HuH-7 (cell line): ENCODE data around the gene GLI3.

Source experiments
- DNase-seq: peaks from one replicate; pipeline ENCODE4 v3.0.0; 2011; ENCODE audit warnings: low spot score

GLI3 gene

DNA sequence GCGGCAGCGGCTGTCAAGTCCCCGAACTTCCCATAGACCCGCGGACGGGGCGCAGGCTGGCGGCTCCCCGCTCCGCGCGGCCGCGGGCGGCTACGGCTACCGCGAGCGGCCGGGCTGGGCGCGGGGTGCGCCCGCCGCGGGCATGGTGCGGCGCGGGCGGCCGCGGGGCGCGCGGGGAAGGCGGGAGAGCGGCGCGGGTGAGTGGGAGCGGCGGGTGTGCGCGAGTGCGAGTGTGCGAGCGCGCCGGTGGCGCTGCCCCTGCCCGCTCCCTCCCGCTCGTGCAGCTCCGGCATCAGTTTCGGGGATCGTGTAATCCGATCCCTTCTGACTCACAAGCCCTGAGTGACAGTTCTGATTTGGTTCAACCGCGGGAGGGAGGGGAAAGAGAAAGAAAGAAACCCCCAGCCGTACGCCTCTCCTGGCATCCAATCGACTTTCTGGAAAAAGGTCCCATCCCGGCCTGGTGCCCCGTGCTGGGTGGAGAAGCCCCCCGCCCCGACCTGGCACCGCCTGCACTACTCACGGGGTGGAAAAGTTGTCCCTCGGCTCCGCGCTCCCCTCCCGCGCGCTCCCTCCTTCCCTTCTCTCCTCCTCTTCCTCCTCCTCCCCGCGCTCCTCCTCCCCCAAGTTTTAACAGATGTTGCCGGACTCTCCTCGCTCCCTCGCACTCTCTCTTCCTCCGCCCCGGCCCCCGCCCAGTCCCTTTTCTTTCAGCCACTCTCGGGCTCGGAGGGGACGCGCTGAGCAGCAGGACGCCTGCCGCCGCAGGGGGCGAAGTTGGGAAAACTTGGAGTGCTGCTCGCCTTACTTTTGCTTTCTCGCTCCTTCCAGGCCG, at the start of gene GLI3:
Gene GLI3, minus strand, starts transcription at position 234 of the 835 bp plus-strand sequence. CDS start 13,956 bp downstream, outside the sequence.
- no peak for DNase-seq

DNA sequence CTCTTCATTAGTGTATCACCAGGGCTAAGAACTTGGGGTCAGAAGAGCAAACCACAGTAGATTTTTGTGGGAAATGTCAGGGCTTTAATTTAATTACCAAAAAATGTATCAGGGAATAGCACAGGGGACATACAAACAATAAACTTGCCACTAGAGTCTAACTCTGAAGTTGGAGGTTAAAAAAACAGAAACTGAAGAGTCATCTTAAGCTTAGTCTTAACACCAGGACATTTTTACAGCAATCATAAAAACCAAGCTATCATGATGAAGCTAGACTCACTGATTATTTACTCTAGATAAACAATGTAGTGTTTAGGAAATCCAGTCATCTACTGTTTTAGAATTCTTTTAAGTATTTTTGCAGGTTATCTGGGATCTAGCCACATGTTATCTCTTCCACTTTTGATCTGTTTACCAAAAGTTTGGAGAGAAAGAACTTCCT, 48.4 kb upstream of the GLI3 start:
- no peak for DNase-seq

DNA sequence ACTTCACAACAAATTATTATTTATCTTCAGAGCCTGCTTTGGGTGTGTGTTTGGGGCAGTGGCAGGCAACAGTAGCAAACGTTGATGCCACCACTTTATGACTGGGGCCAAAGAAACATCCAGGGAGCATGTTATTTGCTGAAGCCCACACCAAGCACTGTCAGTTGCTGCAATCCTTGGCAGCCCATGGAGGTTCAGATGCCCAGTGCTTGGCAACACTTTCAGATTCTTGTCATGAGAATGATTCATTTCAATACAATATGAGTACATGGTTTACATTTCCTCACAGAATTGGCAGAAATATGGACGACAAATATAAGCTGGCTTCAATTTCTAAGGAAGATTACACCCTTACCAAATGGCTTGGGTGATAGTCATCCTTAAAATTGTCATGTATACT, 46.5 kb upstream of the GLI3 start:
- no peak for DNase-seq

DNA sequence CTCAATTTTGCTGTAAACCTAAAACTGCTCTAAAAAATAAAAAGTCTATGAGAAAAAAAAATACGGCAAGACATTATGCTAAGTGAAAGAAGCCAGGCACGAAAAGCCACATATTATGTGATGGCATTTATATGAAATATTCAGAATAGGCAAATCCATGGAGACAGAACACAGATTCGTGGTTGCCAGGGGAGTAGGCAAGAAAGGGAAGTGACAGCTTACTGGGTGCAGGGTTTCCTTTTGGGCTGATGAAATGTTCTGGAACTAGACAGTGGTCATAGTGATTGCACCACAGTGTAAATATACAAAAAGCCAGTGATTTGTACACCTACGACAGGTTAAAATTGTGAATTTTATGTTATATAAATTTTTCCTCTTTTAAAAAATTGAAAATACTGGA, 41.3 kb upstream of the GLI3 start:
- no peak for DNase-seq

DNA sequence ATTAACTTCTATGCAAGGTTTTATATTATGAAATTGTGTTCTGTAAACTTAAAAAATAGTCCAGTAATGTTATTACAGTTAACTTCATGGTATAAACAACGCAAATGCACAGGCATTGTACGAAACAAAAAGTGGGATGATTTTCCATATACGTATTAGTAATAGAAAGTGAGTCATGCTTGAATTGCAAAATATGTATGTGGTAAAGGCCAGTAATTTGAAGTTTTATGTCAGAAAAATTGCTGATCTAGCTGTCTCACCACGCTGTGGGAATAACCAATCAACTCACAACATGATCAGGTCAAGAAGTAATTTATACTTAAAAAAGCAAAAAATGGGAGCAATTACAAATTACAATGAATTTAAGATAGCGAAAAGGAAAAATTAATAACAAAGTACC, 37.0 kb upstream of the GLI3 start:
- no peak for DNase-seq

DNA sequence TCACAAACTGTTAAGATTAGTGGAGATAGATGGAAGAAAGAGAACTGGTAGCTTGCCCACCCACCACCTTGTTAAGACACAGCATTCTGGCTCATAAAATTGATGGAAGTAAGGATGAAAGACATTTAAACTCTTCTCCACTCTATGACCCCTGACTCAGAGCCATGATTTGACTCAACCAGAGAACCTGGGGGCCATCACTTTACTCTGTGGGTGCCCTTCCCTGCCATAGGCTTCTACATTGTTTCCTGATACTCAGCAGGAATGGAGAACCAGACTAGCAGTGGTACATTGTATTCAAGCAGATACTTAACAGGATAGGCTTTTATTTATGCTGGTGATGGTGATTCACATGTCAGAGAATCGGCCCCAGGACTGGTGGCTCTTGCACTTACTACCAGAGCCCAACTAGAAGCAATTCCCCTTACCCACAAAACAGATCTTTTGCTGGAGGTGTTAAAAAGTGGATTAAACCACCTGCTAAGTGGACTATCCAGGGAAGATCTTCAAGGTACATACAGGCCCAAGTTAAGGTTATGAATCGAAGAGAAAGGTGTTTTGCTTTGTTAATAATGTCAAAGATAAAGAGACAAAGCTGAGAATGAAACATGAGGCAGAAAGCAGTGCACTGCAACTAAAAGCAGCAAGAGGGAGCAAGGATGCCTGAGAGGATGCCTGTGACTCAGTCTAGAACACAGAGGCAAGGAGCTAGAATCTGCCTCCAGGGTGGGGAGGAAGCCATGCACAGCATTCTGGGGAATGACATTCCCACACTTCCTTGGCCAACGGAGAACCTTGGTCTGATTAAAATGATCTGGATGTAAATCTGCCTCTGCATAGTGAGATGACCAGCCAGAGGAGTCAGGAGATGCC, 36.0 kb upstream of the GLI3 start:
- no peak for DNase-seq

DNA sequence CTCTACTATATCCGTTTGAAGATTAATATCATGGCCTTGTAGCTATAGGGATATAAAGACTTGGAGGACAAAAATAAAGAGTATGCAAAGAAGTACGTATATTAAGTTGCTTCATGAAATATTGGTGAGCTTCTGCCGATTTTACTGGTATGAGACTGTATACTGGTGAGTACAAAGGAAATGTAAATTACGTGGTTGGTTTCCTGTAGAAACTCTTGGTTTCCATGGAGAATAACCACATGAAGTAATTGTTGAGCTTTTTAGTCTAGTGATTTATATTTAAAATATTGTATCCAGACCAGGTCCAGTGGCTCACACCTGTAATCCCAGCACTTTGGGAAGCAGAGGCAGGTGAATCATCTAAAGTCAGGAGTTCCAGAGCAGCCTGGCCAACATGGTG, 32.2 kb upstream of the GLI3 start:
- no peak for DNase-seq

DNA sequence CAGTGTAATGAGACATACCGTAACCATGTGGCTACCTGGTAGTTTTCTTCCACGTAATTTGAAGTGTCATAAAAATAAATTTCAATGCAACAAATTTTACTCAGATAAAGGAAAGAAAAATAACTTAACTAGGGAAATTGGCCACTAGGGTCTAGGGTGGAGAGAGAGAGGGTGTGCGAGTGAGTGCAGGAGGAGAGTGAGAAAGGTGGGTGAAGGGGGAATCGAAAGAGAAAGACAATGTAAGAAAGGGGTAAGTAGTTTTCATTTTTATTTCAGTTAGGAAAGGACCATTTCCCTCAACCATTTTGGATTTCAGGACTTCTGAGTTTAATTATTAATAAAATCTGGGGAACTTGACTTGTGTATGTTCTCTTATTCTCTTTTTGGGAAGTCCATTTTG, 27.7 kb upstream of the GLI3 start:
- DNase-seq: no peak

DNA sequence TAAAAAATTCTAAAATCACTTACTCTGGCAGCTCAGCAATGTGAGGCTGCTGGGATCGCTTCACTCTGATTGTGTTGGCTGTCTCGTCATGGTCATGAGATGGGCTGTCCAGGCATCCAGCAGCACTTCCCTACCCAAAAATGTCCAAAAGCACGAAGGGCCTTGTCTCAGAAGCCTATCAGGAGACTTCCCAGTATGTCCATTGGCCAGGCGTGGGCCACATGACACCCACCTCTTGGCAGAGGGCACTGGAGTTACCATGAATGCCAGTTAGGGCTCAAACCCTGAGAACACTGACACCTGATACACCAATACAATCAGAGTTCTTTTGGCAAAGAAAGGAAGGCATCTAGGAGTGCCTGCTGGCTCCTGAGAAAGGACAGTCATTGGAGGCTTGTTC, 27.0 kb upstream of the GLI3 start:
- DNase-seq: no peak

DNA sequence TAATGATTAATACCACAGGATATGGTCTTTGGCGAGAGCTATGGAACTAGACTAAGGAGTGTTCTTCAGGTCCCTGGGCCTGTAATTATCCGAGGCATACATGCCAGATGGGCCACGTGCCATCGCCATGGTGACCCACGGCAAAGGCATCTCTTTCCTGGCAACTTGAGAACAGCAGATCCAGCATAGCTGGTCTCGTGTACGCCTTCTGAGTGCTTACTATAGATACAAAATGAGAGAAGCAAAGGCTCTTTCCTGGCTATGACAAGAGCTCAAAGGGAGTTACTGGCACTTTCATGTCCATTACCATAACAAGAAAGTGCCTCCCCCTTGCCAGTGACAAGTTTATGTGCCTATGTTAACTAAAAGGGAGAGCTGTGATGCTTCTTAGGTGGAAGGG, 26.0 kb upstream of the GLI3 start:
- no peak for DNase-seq

DNA sequence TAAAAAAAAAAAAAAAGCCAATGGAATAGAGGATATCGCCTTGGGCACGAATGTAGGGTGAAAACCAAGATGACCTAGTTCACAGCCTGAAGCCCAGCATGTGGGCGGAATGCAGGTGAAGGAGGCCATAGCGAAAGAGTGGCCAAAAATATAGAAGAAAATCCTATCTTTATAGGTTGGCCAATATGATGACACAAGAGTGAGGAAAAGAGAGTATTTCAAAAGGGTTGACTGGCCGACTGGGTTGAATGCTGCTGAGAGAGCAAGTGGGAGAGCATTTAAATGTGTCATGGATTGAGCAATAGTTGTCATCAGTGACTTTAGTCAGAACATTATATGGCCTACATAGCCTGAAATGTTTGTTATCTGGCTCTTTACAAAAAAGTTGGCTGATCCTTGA, 17.2 kb upstream of the GLI3 start:
- no peak for DNase-seq

DNA sequence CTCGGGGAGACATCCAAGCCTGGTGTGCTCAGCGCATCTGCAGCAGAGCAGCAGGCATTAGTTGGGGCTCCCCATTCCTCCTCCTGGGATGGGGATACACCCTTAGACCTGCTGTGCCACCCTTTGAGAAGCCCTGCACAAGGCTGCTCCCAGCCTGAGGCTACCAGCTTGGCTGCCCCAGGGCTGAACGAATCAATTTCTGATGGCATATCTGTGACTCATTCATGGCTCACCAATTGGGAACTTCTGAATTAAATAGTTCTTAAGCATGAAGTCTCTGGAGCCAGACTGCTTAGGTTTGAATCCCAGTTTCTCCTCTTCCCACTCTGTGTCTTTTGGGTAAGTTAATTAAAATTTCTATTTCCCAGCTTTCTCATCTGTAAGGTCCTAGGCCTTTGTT, 16.3 kb upstream of the GLI3 start:
- no peak for DNase-seq

DNA sequence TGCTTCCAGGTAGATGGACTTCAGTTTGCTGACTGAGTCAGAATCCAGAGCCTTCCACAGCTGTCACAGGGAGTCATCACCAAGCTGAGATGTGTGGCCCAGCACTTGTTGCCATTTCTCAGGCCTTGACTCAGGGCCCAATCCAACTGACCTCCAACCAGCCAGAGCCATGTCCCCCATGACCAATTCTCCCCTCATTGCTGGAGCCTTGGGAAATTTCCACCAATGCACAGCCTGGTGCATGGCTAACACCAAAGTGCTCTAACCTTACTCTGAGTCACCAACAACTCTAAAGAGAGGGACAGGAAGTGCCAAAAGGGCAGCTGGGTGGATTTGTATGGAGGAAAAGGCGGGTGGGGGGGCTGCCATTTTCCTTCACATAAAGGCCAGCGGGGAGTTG, 13.4 kb upstream of the GLI3 start:
- DNase-seq: no peak

DNA sequence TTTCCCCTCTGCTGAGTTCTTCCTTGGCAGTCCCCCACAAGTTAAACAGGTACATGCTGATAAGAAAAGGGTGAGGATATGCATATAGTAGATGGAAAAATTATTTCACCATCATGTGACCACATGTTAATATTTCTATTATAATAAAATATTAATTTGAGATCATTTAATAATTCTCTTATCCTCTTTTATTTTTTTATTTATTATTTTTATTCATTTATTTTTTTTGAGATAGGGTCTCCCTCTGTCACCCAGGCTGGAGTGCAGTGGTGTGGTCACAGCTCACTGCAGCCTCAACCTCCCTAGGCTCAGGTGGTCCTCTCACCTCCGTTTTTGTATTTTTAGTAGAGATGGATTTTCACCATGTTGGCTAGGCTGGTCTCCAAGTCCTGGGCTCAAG, 11.6 kb upstream of the GLI3 start:
- no peak for DNase-seq

DNA sequence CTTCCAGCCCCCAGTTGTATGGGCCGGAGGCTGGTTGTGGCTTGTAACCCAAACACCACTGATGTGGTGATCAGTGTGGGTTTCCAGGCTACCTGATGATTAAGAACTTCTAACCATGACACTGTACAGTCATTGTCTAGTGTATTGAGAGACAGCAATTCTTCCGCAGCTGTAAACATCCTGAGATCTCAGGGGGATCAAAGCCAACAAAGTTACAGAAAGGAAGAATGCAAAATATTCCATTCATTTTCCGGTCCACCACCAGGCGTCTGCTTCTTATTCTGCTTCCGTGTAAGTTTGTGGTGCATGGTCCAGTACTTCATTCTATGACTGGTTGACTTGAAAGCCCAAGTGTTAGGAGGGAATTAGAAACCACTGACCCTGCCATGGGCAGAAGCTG, 10.3 kb upstream of the GLI3 start:
- no peak for DNase-seq

DNA sequence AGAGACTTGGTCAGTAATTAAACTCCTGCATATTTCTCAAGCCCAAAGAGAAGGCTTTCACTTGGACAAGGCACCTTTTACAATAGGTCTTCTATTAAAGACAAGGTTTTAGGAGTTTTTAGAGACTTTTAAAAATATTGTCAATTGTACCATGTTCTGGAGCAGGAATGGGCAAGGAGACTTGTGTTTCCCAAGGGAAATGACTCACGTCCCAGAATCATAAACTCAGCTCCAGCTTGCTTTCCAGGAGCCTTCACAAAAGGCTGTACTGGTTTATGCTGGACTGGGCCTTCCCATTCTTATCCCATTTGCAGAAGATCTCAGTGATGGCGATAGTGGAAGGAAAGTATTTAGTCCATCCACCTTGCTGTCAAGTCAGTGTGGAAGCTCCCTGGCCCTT, 7.8 kb upstream of the GLI3 start:
- DNase-seq: no peak

DNA sequence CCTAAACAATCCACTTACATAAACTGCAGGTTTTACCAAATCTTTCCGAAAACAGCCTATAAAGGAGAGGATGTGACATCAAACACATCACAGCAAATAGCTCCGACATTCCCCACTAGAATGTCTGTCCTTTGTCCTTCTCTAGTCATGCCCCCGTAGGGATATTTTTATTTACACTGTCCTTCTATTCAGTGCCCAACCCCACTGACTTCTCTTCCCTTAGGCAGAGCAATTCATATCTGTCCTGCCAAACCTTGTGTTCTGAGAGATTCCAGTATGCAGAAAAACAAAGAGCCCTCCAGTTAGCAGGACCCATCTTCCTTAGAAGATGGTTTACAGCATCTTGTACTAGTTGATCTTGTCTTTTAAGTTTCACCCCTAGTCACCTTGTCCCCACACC, 5.4 kb upstream of the GLI3 start:
- no peak for DNase-seq

DNA sequence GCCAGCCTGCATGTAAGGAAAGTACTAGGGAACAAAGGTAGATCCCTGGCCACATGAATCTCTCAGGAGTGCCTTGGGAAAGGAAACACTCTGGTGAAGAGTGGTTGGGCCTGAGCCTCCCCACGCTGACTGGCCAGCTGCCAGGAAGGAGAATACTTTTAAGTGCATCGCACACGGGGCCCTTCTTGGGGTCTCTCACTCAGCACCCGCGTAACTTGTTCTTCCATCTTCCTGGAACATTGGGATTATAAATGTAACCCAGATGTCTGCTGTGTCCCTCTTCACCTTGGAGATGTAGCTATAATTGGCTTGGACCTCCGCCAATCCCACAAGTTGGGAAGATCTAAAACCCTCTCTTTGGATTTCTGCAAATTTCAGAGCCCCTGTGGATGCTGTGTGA, 4.4 kb upstream of the GLI3 start:
- DNase-seq: no peak

DNA sequence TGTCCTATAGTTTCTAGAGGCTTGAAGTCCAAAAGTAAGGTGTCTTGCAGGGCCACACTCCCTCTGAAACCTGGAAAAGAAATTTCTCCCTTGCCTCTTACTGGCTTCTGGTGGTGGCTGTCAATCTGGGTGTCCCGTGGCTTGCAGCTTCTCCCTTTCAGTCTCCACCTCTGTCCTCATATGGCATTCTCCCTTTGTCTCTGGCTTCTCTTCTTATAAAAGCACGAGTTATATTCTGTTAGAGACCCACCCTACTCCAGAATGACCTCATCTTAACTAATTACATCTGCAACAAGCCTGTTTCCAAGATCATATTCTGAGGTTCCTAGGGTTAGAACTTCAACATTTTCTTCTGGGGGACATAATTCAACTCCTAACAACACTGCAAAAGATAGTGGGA, 3.4 kb upstream of the GLI3 start:
- DNase-seq: no peak

DNA sequence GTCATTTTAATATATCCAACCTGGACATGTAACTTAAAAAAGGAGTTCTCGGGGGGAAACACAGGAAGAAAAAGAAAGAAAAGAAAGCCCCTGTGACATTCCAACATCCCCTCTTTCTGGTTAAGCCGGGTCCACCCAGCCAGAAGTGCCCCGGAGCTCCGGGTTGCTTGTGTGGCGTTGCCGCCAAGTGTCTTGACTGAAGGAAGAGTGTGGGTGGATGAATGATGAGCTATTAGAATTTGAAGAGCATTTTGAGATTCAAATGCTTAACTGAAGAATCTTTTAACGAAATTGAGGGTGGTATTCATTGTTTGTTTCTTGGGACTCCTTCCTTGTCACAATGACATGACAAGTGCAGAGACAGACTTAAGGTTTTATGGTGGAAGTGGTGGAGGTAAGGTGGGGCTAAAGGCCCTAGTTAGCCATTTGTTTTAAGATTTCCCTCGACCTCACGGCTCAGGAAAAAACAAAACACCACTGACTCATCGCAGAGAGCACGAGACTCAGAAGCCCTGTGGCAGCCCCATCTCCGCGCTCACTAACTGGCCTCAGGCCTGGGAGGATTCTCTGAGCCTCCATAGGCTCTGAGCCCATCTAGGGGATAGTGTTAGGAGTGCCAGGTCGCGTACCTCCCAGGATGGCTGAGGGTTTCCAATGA, 1.8 kb upstream of the GLI3 start:
- DNase-seq: no peak

DNA sequence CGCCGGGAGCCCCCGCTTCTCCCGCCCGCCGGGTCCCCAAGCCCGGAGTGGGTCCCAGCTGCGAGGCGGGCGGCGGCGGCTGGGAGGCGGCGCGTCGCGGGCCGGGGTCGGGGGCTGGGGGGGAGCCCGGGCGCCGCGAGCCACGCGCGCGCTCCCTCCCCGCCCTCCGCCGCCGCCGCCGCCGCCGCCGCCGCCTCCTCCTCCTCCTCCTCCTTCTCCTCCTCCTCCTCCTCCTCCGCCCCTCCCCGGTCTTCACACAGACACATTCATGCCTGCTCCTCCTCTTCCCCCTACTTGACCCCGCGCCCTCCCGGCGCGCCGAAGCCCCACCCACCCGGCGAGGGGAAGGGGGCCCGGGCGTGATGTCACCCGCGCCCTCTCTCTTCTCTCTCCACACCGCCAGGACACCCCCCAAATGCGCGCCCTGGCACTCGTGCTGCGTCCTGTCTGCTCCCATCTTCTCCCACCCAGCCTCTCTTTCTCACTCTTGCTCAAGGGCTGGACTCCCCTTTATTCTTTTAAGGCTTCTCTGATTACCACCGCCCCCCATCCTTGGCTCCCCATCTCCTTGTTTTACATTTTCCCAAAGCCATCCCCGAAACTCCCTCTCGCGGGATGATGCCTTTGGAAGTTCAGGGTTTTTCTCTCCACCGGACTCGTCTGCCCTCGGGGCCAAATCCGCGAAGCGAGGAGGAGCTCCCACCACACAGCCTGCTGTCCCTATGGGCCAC, 967 bp upstream of the GLI3 start:
- DNase-seq: no peak
